NCI-H524 treated with DMSO at 0.1 percent for 48 hours (cell line): ENCODE results near the gene ARHGAP11A.

ENCODE experiments used
- DNase-seq: peaks from one replicate; lab custom pipeline; 2025; lab: John Stamatoyannopoulos, UW

Gene ARHGAP11A

GRCh38 chr15:32688151-32688639 lies 72.9 kb downstream of the ARHGAP11A start:
- DNase-seq: no peak
